Keratinocyte (primary cell): ENCODE results near the gene SELE. TPM values are rescaled to one million over a fixed set of nuclear protein-coding genes. Genes with fewer than 3 reads are reported as not detected.
A peak's percentile ranks its signal among the peaks of the same experiment; 100 is the strongest.

Source experiments
- DNase-seq: peaks from one replicate; pipeline ENCODE4 v3.0.0-alpha.2; 2011; ENCODE audit warnings: low read depth, missing footprints, low spot score
- FAIRE-seq: peaks from 2 replicates; lab custom pipeline; 2011; peaks lifted over from hg19 to GRCh38; lab: Jason Lieb, UNC
- H2AFZ ChIP-seq: 2 replicates; pipeline ENCODE4 v1.6.0; 2012; ENCODE audit warnings: low read length, control low read depth, inconsistent platforms; ENCODE audit not compliant: control insufficient read depth
- H3K27ac ChIP-seq: 2 replicates; pipeline ENCODE4 v1.5.1; 2011; ENCODE audit warnings: low read length; ENCODE audit not compliant: control insufficient read depth, insufficient read depth
- H3K27me3 ChIP-seq: 3 replicates; pipeline ENCODE4 v1.6.0; 2011; ENCODE audit warnings: low read length; ENCODE audit not compliant: control insufficient read depth, insufficient read depth; ENCODE audit errors: extremely low read depth
- H3K36me3 ChIP-seq, 2 experiments: 2 replicates in 1 of 2; 3 replicates in 1 of 2; pipeline ENCODE4 v1.5.1; 2011; ENCODE audit warnings: low read length in 2 of 2, mild to moderate bottlenecking in 1 of 2; ENCODE audit not compliant: control insufficient read depth in 2 of 2, insufficient read depth in 2 of 2; ENCODE audit errors: extremely low read depth in 1 of 2
- H3K4me1 ChIP-seq: 3 replicates; pipeline ENCODE4 v1.5.1; 2011; ENCODE audit warnings: low read length; ENCODE audit not compliant: control insufficient read depth, insufficient read depth; ENCODE audit errors: extremely low read depth
- H3K4me2 ChIP-seq: 3 replicates; pipeline ENCODE4 v1.6.0; 2011; ENCODE audit warnings: low read depth, low read length; ENCODE audit not compliant: control insufficient read depth, insufficient read depth; ENCODE audit errors: extremely low read depth
- H3K4me3 ChIP-seq, 3 experiments: fragments of 200-600 bp in 1 of 3; sonication (generic) in 1 of 3; 2 replicates in 2 of 3; 3 replicates in 1 of 3; pipeline ENCODE4 v1.5.1; 2011 to 2016; ENCODE audit warnings: low read length in 3 of 3, mild to moderate bottlenecking in 3 of 3, control low read depth in 2 of 3, inconsistent platforms in 1 of 3, low read depth in 1 of 3, mixed read lengths in 1 of 3, mixed run types in 1 of 3, moderate library complexity in 1 of 3; ENCODE audit not compliant: control insufficient read depth in 2 of 3, insufficient read depth in 2 of 3; ENCODE audit errors: extremely low read depth in 1 of 3
- H3K79me2 ChIP-seq: 2 replicates; pipeline ENCODE4 v1.6.0; 2012; ENCODE audit warnings: low read length; ENCODE audit not compliant: control insufficient read depth, insufficient read depth
- H3K9ac ChIP-seq: 3 replicates; pipeline ENCODE4 v1.6.0; 2011; ENCODE audit warnings: low read length; ENCODE audit not compliant: control insufficient read depth, insufficient read depth; ENCODE audit errors: extremely low read depth
- H3K9me1 ChIP-seq: 3 replicates; pipeline ENCODE4 v1.6.0; 2011; ENCODE audit warnings: low read length; ENCODE audit not compliant: control insufficient read depth, insufficient read depth; ENCODE audit errors: extremely low read depth
- H3K9me3 ChIP-seq: 2 replicates; pipeline ENCODE4 v1.5.1; 2012; ENCODE audit warnings: low read depth, low read length; ENCODE audit not compliant: control insufficient read depth
- H4K20me1 ChIP-seq: 3 replicates; pipeline ENCODE4 v1.6.0; 2011; ENCODE audit warnings: low read length; ENCODE audit not compliant: control insufficient read depth, insufficient read depth; ENCODE audit errors: extremely low read depth
- CTCF ChIP-seq, 3 experiments: IDR thresholded peaks in 1 of 3; conservative IDR thresholded peaks in 1 of 3; optimal IDR thresholded peaks in 1 of 3; 2 replicates in 2 of 3; 3 replicates in 1 of 3; pipeline versions ENCODE3 to v1.5.1; 2011; ENCODE audit warnings: low read length in 3 of 3, mild to moderate bottlenecking in 3 of 3, moderate library complexity in 2 of 3, control low read depth in 1 of 3, inconsistent platforms in 1 of 3; ENCODE audit not compliant: insufficient read depth in 2 of 3; ENCODE audit errors: extremely low read depth in 1 of 3
- EZH2 ChIP-seq: IDR thresholded peaks from one replicate; pipeline ENCODE4 v1.6.1; 2012; ENCODE audit warnings: inconsistent platforms, mild to moderate bottlenecking, low read length, moderate library complexity
- dilution Hi-C: fragments of 300-500 bp; cut with MboI; formaldehyde crosslinking; loops from one replicate; pipeline ENCODE4 v1.7.0; 2020; ENCODE audit warnings: low sequenced_read_pairs; ENCODE audit not compliant: extremely low pct_ligation_motif_present
- polyA plus RNA-seq, 5 experiments: library from polyadenylated mRNA; depleted of rRNA in 3 of 5; stranded (reverse) in 3 of 5; stranded (forward) in 1 of 5; unstranded in 1 of 5; fragments of >200 nt; gene quantifications; 1 replicate in 1 of 5; 2 replicates in 3 of 5; 3 replicates in 1 of 5; pipeline versions ENCODE4 v1.2.1 to v1.2.3, GENCODE V29; 2011 to 2012; ENCODE audit warnings: missing spikeins in 2 of 5, low read depth in 1 of 5, low replicate concordance in 1 of 5

SELE gene
- polyA plus RNA-seq, 1 donor (not counting 4 experiments of a cell fraction or from before 2014, with no cell fraction given), result not detected

GRCh38 chr1:169712309-169712631 lies 21.6 kb downstream of the SELE start:
- Histone ChIP-seq H3K9me3 (no peaks in the 10 kb centered on the region), H3K4me2 (peak overlapping the region; percentile 82), H3K36me3 (no peaks in the 10 kb centered on the region), H3K9me1 (no peaks in the 10 kb centered on the region), H3K27ac (no peak overlapping the region), H3K27me3 (no peaks in the 10 kb centered on the region), H3K4me1 (peaks cover 5% of the 10 kb centered on the region), H3K4me3 (no peak overlapping the region), H3K79me2 (no peaks in the 10 kb centered on the region), H2AFZ (no peak overlapping the region), H4K20me1 (no peaks in the 10 kb centered on the region), H3K9ac (no peak overlapping the region)
- dilution Hi-C loops, result no loop called here
- no peak for DNase-seq
- no peak for TF ChIP-seq EZH2
- no peak for TF ChIP-seq CTCF (optimal IDR thresholded peaks at IDR 0.05 in 1 of 3, IDR thresholded peaks at IDR 0.05 in 1 of 3, conservative IDR thresholded peaks at IDR 0.05 in 1 of 3; ENCODE audit: extremely low read depth in 1 of 3, insufficient read depth in 2 of 3, low read length in 3 of 3)
- no peak for FAIRE-seq

GRCh38 chr1:169711469-169712308 lies 22.2 kb downstream of the SELE start, which contains the start of gene SELL:
SELL (minus strand) TSS chr1:169711620; CDS start chr1:169711498, 122 bp downstream.
- H3K4me2 ChIP-seq, result peak within 1 kb of the TSS; percentile 82
- H4K20me1 ChIP-seq, result no peaks in the 10 kb centered on the region
- no peaks in the 10 kb centered on the region for H3K79me2 ChIP-seq
- no peak within 1 kb of the TSS for H3K27ac ChIP-seq
- peak within 1 kb of the TSS in 2 of 3 experiments; percentile 44 to 66 for H3K4me3 ChIP-seq
- H3K4me1 ChIP-seq, result peaks cover 5% of the 10 kb centered on the region
- TF ChIP-seq CTCF (optimal IDR thresholded peaks at IDR 0.05 in 1 of 3, IDR thresholded peaks at IDR 0.05 in 1 of 3, conservative IDR thresholded peaks at IDR 0.05 in 1 of 3; ENCODE audit: extremely low read depth in 1 of 3, insufficient read depth in 2 of 3, low read length in 3 of 3) (peak; percentile 82 to 94 (median 85)), EZH2 (no peak)
- peak within 1 kb of the TSS; percentile 97 for H2AFZ ChIP-seq
- no peaks in the 10 kb centered on the region for H3K27me3 ChIP-seq
- H3K36me3 ChIP-seq, result no peaks in the 10 kb centered on the region
- FAIRE-seq (peak; percentile 92), DNase-seq (peak; percentile 21)
- H3K9me1 ChIP-seq, result no peaks in the 10 kb centered on the region
- dilution Hi-C loops, result no loop called here
- H3K9ac ChIP-seq, result no peak within 1 kb of the TSS
- no peaks in the 10 kb centered on the region for H3K9me3 ChIP-seq
